Muscle layer of colon (tissue), 2 donors: ENCODE results near the gene RPA1.

Experiments
- H3K27ac ChIP-seq: one replicate; pipeline ENCODE4 v1.7.0; 2013; ENCODE audit warnings: low read depth, mild to moderate bottlenecking, low read length, moderate library complexity
- H3K27me3 ChIP-seq, 2 donors: one replicate each; pipeline ENCODE4 v1.7.0; 2013; ENCODE audit warnings: low read length in 2 of 2, mild to moderate bottlenecking in 2 of 2; ENCODE audit not compliant: insufficient read depth in 2 of 2, control insufficient read depth in 1 of 2
- H3K36me3 ChIP-seq: one replicate; pipeline ENCODE4 v1.7.0; 2013; ENCODE audit warnings: mild to moderate bottlenecking, low read length; ENCODE audit not compliant: insufficient read depth
- H3K4me1 ChIP-seq: one replicate; pipeline ENCODE4 v1.7.0; 2013; ENCODE audit warnings: mild to moderate bottlenecking, low read length; ENCODE audit not compliant: insufficient read depth
- H3K4me3 ChIP-seq, 2 donors: one replicate each; pipeline ENCODE4 v1.7.0; 2013; ENCODE audit warnings: low read length in 2 of 2, low read depth in 1 of 2, mild to moderate bottlenecking in 1 of 2, moderate library complexity in 1 of 2
- H3K9ac ChIP-seq: one replicate; pipeline ENCODE4 v1.7.0; 2013; ENCODE audit warnings: low read length
- H3K9me3 ChIP-seq: one replicate; pipeline ENCODE4 v1.7.0; 2013; ENCODE audit warnings: mild to moderate bottlenecking, low read length
- donor health status: abdominal sarcoma.
- donor health status: Adenocarcinoma of cecum.

The RPA1 gene

GRCh38 chr17:1829592-1830257, at the start of gene RPA1, which contains the start of gene SMYD4:
Gene RPA1, plus strand, starts transcription at chr17:1830005. Its CDS starts 89 bp downstream, at chr17:1830094.
Gene SMYD4, minus strand, starts transcription at chr17:1829902. Its CDS starts 1,908 bp downstream, at chr17:1827994.
- Histone ChIP-seq H3K9ac (peak within 1 kb of the TSS; percentile 87), H3K4me3 (peak within 1 kb of the TSS; percentile 88 to 98), H3K36me3 (peaks cover 18% of the 10 kb centered on the region), H3K9me3 (no peaks in the 10 kb centered on the region), H3K27me3 (no peaks in the 10 kb centered on the region), H3K27ac (peak within 1 kb of the TSS; percentile 92), H3K4me1 (peaks cover 15% of the 10 kb centered on the region)

DNA sequence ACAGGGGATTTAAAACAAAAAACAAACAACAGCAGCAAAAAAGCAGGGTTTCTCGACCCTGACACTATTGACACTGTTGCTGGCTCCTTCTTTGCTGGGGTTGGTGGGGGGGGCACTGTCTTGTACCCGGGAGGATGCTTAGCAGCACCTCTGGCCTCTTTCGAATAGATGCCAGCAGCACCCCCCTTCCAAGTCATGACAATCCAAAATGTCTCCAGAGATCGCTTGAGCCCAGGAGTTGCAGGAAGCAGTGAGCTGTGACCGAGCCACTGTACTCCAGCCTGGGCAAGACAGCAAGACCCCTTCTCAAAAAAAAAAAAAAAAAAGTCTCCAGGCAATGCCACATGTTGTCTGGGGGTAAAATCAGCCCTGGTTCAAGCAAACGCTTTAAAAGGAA, 47.6 kb upstream of the RPA1 start:
- H3K36me3 ChIP-seq = peaks cover 15% of the 10 kb centered on the region
- no peak overlapping the region for H3K4me3 ChIP-seq
- H3K9ac ChIP-seq = no peak overlapping the region
- H3K4me1 ChIP-seq = peaks cover 42% of the 10 kb centered on the region
- H3K27me3 ChIP-seq = no peaks in the 10 kb centered on the region
- H3K9me3 ChIP-seq = no peaks in the 10 kb centered on the region
- peak overlapping the region; percentile 47 for H3K27ac ChIP-seq

DNA sequence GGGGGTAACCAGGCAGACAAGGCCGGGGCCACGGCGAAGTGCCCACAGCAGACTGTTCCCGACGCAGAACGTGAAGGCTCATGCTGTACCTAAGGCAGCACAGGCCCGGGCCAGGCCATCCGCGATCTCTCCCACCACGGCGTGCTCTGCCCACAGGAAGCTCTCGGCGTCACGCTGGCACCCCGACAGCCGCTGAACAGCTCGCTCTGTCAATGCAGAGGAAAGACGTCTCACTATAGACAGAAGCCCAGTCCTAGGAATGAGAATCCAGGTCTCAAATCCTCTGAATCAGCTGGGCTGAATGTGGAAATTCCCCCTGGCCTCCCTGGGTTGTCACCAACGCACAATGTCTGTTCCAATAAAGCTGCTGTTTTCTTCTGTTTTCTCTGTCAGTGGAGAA, 46.5 kb upstream of the RPA1 start:
- H3K36me3 ChIP-seq = peaks cover 14% of the 10 kb centered on the region
- H3K9ac ChIP-seq = peak overlapping the region; percentile 39
- H3K4me3 ChIP-seq = peak overlapping the region in 1 of 2 donors; percentile 33

DNA sequence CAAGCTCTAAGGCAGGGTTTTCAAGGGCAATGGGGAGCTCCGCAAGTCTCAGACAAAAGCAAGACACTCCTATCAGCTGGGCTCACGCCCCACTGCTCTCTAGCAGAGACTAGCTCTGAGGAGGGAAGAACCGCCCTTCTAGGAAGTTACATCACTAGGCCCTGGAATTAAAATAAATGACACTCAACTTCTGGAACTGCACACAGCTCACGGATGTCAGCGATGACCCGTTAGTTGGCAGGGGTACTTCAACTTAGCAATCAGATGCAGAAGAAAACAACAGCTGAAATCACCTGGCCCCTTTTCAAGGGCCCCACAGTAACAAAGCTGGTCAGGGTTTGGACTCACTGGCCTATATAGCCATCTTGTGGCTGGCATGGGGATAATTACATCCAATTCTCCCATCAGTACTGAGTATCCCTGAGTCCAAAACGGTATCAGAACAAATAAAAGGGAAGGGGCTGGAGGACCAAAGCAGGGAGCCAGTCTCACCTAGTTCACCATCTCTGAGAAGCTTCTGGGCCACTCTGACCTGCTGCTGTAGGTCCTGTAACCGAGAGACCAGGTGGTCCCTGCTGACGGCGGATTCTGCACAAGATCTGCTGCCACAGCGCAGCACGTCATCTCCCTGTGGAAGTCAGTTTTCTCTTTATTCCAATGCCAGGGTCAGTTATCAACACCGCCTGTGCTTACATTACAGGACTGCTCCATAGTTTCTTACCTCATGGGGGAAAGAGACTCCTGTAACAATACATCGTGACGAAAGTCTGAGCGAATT, 45.8 kb upstream of the RPA1 start:
- H3K4me1 ChIP-seq = peaks cover 51% of the 10 kb centered on the region
- peaks cover 10% of the 10 kb centered on the region for H3K36me3 ChIP-seq
- H3K27me3 ChIP-seq = no peaks in the 10 kb centered on the region
- peak overlapping the region; percentile 39 for H3K9ac ChIP-seq
- peak overlapping the region in 1 of 2 donors; percentile 33 for H3K4me3 ChIP-seq
- H3K27ac ChIP-seq = peak overlapping the region; percentile 24
- no peaks in the 10 kb centered on the region for H3K9me3 ChIP-seq

More for the DNA sequence above, 46.5 kb upstream of the RPA1 start:
- peaks cover 51% of the 10 kb centered on the region for H3K4me1 ChIP-seq
- H3K9me3 ChIP-seq = no peaks in the 10 kb centered on the region
- peak overlapping the region; percentile 24 for H3K27ac ChIP-seq
- H3K27me3 ChIP-seq = no peaks in the 10 kb centered on the region

- no peaks in the 10 kb centered on the region for H3K9me3 ChIP-seq
- no peaks in the 10 kb centered on the region for H3K27me3 ChIP-seq
- H3K27ac ChIP-seq = peak overlapping the region; percentile 45
- H3K9ac ChIP-seq = no peak overlapping the region
- no peak overlapping the region for H3K4me3 ChIP-seq
- H3K36me3 ChIP-seq = peaks cover 10% of the 10 kb centered on the region
- H3K4me1 ChIP-seq = peaks cover 41% of the 10 kb centered on the region
These were observed 43.9 kb upstream of the RPA1 start for GRCh38 chr17:1785930-1786329.

GRCh38 chr17:1786708-1787107, 43.1 kb upstream of the RPA1 start:
- peaks cover 40% of the 10 kb centered on the region for H3K4me1 ChIP-seq
- no peak overlapping the region for H3K9ac ChIP-seq
- peak overlapping the region; percentile 68 for H3K27ac ChIP-seq
- no peak overlapping the region for H3K4me3 ChIP-seq
- H3K36me3 ChIP-seq = peaks cover 5% of the 10 kb centered on the region
- no peaks in the 10 kb centered on the region for H3K9me3 ChIP-seq
- H3K27me3 ChIP-seq = no peaks in the 10 kb centered on the region

GRCh38 chr17:1787301-1787902, 42.4 kb upstream of the RPA1 start:
- no peaks in the 10 kb centered on the region for H3K27me3 ChIP-seq
- H3K4me1 ChIP-seq = peaks cover 35% of the 10 kb centered on the region
- H3K36me3 ChIP-seq = no peaks in the 10 kb centered on the region
- H3K9ac ChIP-seq = no peak overlapping the region
- H3K9me3 ChIP-seq = no peaks in the 10 kb centered on the region
- H3K4me3 ChIP-seq = peak overlapping the region in 1 of 2 donors; percentile 12
- H3K27ac ChIP-seq = peak overlapping the region; percentile 68

DNA sequence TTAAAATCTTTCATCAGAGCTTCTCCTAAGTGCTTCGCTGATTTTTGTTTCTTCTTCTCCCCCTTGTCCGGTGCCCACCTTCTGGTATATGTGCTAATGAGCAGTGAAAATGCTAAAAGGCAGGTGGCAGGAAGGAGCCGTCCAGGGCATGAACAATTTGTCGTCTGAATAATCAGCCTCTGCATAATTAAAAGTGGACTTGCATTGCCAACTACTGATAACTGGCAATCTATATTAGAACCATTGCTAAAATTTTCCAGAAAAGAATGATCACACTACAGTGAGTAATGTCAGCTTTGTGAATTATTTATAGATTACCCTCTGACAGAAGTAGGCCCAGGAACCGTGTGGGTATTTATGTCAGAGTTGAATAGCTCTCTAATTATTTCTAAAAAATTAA, 39.9 kb upstream of the RPA1 start:
- Histone ChIP-seq H3K36me3 (no peaks in the 10 kb centered on the region), H3K9ac (no peak overlapping the region), H3K9me3 (no peaks in the 10 kb centered on the region), H3K27ac (no peak overlapping the region), H3K4me1 (peaks cover 18% of the 10 kb centered on the region), H3K27me3 (no peaks in the 10 kb centered on the region), H3K4me3 (no peak overlapping the region)

DNA sequence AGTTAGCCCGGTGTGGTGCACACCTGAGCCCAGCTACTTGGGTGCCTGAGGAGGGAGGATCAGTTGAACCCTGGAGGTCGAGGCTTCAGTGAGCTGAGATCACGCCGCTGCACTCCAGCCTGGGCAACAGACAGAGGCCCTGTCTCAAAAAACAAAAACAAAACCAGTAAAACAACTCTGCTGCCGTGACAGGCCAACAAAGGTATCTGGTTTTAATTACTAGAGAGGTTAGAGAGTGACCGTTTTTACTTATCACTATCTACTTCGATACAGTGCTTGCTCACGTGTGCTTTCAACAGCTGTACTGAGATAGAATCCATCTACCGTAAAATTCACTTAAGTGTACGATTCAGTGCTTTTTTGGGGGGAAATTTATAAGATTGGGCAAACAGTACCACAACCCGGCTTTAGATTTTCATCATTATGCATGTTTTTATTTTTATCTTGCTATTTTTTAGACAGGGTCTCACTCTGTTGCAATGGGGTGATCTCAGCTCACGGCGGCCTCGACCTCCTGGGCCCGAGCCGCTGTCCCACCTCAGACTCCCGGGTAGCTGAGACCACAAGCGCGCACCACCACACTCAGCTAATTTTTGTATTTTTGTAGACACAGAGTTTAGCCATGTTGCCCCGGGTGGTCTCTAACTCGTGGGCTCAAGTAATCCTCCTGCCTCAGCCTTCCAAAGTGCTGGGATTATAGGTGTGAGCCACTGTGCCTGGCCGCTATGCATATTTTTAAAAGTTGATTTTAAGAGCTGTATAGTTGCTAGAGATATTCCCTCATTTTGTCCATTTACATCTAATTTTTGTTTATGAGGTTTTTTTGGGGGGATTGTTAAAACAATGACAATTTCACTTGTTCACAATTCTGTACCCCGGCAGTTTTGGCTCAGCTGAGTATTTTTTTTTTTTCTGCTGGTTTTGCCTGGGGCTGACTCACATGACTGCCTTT, 37.0 kb upstream of the RPA1 start:
- Histone ChIP-seq H3K36me3 (no peaks in the 10 kb centered on the region), H3K9me3 (no peaks in the 10 kb centered on the region), H3K4me3 (no peak overlapping the region), H3K4me1 (peaks cover 14% of the 10 kb centered on the region), H3K9ac (no peak overlapping the region), H3K27ac (no peak overlapping the region), H3K27me3 (no peaks in the 10 kb centered on the region)

DNA sequence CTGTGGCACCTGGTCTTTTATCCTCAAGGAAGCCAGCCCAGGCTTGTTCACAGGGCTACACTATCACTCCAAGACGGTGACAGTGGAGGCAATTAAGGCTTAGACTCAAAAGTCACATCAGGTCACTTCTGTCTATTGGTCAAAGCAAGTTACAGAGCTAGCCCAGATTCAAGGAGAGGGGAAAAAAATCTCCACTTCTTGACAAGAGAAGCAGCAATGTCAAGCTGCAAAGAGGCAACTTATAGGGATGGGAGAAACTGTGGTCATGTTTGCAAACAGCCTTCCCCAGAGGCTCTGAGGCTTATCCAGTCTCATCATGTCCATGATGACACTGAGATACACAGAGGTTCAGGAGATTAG, 36.4 kb upstream of the RPA1 start:
- no peak overlapping the region for H3K4me3 ChIP-seq
- no peaks in the 10 kb centered on the region for H3K9me3 ChIP-seq
- H3K27me3 ChIP-seq = no peaks in the 10 kb centered on the region
- H3K9ac ChIP-seq = no peak overlapping the region
- no peaks in the 10 kb centered on the region for H3K36me3 ChIP-seq
- no peak overlapping the region for H3K27ac ChIP-seq
- peaks cover 11% of the 10 kb centered on the region for H3K4me1 ChIP-seq

DNA sequence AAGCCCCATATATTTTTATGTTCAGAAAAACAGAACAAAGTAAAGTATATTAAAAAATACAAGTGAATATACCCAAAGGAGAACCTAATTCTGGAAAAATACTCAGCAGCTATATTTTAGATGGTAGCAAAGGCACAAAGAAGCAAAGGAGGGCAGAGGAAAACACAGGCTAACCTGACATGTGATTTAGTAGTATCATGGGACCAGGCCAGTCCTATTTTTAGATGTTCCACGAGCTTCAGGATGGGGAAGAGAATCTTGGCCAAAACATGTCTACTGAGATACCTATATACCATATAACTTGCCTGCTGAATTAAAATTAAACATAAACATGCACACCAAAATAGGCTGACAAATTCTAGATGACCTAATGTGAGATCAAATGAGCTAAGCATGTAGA, 33.0 kb upstream of the RPA1 start:
- Histone ChIP-seq H3K4me3 (no peak overlapping the region), H3K9me3 (no peaks in the 10 kb centered on the region), H3K27me3 (no peaks in the 10 kb centered on the region), H3K36me3 (peaks cover 9% of the 10 kb centered on the region), H3K4me1 (peaks cover 11% of the 10 kb centered on the region), H3K9ac (no peak overlapping the region), H3K27ac (no peak overlapping the region)
